HK-2 (cell line): ENCODE measurements around the gene CARD16.

ENCODE experiments used
- DNase-seq: peaks from one replicate; pipeline ENCODE4 v3.0.0-alpha.2; 2018; ENCODE audit not compliant: unreplicated experiment

Gene CARD16

GRCh38 chr11:104992781-104993180 is 52.4 kb downstream of the CARD16 start:
- DNase-seq: no peak

- DNase-seq: no peak
Observed at GRCh38 chr11:104991994-104992393, 53.1 kb downstream of the CARD16 start.
